ENCODE results near the gene ADAMTS12.

ADAMTS12 gene

DNA sequence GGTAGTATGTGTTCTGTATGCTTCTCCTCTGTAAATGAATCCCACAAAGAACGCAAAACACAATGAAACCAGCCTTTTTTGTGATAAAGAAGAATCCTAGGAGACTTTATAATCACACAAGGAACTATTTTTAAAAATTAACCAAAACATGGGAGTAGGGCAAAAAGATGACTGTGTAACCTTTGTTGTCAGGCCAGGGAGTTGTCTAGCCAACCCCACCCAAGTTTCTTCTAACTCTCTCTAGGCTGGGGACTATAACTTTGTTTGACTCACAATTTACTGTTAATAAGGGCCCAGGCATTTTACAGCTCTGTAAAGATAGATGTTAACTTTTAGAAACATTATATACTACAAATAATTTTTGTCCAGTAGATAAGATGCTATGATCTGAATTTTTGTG lies 176.1 kb downstream of the ADAMTS12 start:
- DNase-seq (ENCODE audit: low read depth), result no peak

DNA sequence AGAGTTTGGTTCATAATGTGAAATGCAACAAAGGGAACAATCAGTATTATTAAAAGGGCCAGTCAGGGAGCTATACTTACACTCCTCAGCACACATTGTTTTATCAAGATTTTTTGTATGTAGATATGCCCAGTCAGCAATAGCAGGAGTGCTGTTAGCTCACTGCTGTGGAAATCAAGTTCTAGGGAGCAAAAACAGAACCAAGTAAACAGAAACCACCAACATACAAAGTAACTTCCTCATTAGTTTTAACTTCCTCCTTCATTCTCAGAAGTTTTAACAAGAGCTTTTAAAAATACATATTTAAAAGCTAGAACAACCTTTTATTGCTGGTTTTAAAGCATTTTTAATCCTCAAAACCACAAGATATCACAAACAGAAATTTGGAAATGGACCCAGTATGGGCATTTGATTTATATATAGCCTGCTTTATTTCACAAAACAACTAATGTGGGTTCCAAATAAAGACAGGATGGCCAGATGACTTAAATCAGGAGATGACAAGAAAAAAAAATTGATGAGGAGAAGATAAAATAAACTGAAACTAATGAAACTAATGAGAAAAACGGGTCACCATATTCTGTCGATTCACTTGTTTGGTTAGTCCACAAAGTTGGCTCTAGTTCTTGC lies 178.5 kb downstream of the ADAMTS12 start:
- no peak for DNase-seq (ENCODE audit: low read depth)

DNA sequence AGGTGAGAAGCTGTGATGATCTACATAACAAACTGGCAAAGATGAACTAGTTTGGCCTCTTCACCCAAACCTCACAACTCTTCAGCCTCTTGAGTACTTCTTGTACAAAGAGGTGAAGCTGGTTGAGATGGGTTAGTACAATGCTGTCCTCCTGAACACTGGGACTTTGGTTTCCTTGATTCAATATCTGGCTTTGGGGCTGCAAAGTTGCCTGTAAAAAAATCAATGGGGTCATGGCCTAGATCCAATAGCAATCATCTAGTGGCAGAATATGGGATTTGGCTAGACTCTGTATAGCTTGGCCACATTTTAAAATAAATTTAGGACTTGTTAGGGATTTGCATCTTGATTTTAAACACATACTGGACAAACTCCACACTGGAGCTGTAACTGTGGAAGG lies 179.1 kb downstream of the ADAMTS12 start:
- DNase-seq (ENCODE audit: low read depth), result no peak

- DNase-seq (ENCODE audit: low read depth), result no peak
These were observed 180.6 kb downstream of the ADAMTS12 start for GRCh38 chr5:33711094-33711679.

- DNase-seq (ENCODE audit: low read depth), result no peak
These were observed 188.9 kb downstream of the ADAMTS12 start for GRCh38 chr5:33702867-33703266.

GRCh38 chr5:33701951-33702350 lies 189.8 kb downstream of the ADAMTS12 start:
- no peak for DNase-seq (ENCODE audit: low read depth)

DNA sequence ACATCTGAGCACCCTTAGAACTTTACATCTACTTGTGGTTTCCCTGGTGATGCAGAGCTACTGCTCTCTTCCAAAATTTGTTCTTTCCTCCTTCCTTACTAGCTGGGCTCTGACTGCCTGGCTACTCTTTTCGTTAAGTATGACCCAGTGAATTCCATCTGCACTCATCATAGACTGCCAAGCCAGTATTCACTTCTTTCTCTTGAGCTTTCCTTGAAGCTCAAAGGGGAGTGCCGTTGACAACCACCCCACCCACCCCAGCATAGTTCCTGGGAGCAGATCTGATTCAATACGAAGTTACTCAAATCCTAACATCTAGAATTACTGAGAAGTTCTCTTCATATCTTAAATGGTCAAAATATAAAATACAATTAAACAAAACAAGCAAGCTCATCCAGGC lies 190.5 kb downstream of the ADAMTS12 start:
- DNase-seq (ENCODE audit: low read depth), result peak; percentile 67

- no peak for DNase-seq (ENCODE audit: low read depth)
These were observed 195.4 kb downstream of the ADAMTS12 start for GRCh38 chr5:33696411-33696810.

- DNase-seq (ENCODE audit: low read depth), result peak; percentile 73
These were observed 198.8 kb downstream of the ADAMTS12 start for GRCh38 chr5:33692980-33693379.

GRCh38 chr5:33691856-33692255 lies 199.9 kb downstream of the ADAMTS12 start:
- DNase-seq (ENCODE audit: low read depth), result peak; percentile 51

GRCh38 chr5:33690374-33691135 lies 201.2 kb downstream of the ADAMTS12 start:
- peak; percentile 95 for DNase-seq (ENCODE audit: low read depth)

DNA sequence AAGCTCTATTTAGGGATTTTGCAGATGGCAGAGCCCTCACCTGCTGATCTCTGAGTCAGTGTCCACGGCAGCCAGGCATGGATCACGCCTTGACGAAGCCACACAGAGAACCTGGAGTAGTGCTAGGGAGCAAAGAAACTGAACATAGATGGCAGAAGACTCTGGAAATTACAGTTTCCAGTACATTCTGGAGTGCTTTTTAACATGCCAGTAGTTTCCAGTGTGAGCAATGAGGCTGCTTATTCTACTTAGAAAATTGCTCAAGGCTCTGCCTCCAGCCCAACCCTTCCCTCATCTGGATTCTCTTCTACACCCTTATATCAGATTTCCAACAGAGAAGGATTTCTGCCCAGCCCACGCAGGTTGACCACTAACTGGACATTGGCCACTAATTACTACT lies 203.3 kb downstream of the ADAMTS12 start:
- DNase-seq (ENCODE audit: low read depth), result peak; percentile 24

- DNase-seq (ENCODE audit: low read depth), result peak; percentile 21
These were observed 203.7 kb downstream of the ADAMTS12 start for GRCh38 chr5:33688066-33688465.

DNA sequence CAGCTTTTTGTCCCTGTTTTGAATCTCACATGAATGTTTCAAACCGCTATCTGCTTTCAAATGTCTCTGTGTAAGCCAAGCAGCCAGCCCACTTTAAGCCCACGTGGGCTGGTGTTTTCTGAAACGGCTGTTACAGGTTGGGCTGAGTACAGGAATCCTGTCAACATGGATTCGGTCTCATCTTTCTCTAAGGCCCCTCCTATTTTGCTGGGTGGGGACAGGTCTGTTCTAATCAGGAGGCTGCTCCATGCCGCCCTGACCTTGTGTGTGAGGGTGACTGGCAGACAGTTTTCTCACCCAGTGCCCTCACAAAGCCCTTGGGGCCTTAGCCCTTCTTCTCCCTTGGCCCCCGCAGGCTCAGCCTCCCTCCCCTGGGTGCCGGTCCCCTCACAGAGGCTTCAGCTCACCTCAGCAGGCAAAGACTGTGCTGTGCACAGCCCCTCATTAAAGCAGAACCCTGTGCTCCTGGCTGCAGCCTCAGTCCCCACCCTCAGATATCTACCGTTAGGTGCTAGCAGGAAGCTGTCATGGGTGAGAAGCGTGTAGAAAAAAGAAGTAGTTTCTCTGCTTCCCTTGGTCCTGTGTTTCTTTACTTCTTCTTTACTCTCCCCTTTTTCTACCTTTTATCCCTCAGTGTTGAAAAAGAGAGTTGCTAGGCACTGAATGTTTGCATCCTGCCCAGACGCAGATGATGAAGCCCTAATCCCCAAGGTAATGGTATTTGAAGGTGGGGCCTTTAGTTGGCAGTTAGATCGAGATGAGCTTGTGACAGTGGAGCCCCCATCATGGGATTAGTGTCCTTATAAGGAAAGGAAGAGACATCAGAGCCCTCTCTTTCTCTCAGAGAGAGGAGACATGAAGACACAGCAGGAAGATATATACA lies 205.7 kb downstream of the ADAMTS12 start:
- DNase-seq (ENCODE audit: low read depth), result no peak

- DNase-seq (ENCODE audit: low read depth), result no peak
These were observed 207.2 kb downstream of the ADAMTS12 start for GRCh38 chr5:33684496-33685159.

DNA sequence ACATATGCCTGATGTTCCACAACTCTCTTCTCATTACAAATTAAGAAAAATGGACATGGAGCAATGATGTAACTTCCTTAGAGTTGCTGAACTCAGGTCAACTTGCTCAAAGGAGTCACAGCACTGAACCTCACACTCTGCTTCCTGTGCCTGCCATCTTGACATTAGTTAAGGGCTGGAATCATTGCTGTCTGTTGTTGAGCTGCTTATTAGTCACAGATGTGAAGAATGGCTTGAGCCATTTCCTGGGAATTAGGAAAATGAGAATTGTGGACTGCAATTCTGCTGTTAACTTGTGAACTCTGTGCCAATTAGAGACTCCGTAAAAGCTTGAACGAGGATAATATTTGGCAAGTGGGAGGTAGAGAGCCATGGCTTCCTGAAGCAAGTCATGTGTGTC lies 212.0 kb downstream of the ADAMTS12 start:
- peak; percentile 62 for DNase-seq (ENCODE audit: low read depth)

DNA sequence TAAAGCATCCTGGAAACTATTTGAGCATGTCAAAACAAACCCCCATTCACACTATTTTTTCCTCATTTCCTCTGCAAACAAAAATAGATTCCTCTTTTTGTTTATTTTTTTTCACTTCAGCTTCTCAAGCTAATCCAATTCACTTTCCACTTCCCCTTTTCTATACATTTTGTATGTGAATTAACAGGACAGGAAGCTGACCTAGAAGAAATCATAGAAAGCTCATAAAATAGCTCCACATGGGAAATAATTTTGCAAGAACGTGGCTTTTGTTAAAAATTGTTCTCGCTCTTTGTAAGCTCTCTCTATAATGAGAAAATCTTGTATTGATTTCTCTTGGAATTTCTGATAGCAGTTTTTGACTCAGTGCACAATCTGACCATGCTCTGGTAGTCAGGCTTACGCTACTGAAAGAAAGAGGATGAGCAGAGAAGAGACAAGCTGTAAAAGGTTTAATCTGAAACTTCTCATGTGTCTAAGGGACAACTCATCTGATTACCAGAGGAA lies 215.8 kb downstream of the ADAMTS12 start:
- DNase-seq (ENCODE audit: low read depth), result no peak

- DNase-seq (ENCODE audit: low read depth), result no peak
These were observed 220.0 kb downstream of the ADAMTS12 start for GRCh38 chr5:33671700-33672291.

- DNase-seq (ENCODE audit: low read depth), result peak; percentile 77
These were observed 228.9 kb downstream of the ADAMTS12 start for GRCh38 chr5:33662722-33663427.

DNA sequence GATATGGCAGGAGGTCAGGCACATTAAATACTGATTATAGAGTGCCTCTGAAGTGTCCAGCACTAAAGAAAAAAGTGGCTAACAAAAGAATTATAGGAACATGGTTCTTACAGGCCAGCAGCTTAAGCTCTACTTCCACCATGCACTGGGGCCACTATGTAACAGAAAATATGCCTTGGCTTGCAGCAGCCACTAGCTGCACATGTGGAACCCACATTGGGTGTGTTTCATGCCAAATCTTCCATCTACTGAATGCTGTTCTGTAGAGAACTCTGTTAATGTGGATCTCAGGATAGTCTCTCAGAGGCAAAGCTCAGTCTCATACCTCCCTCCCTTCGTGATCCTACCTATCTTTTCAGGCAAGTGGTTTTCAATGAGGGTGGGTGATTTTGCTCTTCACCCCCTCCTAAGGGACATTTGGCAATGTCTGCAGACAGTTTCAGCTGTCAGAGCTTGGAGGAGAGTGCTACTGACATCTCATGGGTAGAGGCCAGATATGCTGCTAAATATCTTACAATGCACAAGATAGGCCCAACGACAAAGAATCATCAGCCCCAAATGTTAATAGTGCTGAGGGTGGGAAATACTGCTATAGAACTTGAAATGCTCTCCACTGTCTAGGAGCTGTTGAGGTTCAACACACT lies 232.1 kb downstream of the ADAMTS12 start:
- DNase-seq (ENCODE audit: low read depth), result no peak

All from iris pigment epithelial cell (primary cell).